WI38 (cell line): ENCODE measurements around the gene NFIX.

Source experiments
- H3K4me3 ChIP-seq: 2 replicates; pipeline ENCODE4 v1.5.1; 2011; ENCODE audit warnings: low read depth, mild to moderate bottlenecking, control low read depth, low read length
- TF ChIP-seq, protein P1 (sequence below): IDR thresholded peaks from 2 replicates; pipeline ENCODE4 v1.5.1; 2012; ENCODE audit warnings: low read depth, mild to moderate bottlenecking, control low read depth, low read length

NFIX gene

DNA sequence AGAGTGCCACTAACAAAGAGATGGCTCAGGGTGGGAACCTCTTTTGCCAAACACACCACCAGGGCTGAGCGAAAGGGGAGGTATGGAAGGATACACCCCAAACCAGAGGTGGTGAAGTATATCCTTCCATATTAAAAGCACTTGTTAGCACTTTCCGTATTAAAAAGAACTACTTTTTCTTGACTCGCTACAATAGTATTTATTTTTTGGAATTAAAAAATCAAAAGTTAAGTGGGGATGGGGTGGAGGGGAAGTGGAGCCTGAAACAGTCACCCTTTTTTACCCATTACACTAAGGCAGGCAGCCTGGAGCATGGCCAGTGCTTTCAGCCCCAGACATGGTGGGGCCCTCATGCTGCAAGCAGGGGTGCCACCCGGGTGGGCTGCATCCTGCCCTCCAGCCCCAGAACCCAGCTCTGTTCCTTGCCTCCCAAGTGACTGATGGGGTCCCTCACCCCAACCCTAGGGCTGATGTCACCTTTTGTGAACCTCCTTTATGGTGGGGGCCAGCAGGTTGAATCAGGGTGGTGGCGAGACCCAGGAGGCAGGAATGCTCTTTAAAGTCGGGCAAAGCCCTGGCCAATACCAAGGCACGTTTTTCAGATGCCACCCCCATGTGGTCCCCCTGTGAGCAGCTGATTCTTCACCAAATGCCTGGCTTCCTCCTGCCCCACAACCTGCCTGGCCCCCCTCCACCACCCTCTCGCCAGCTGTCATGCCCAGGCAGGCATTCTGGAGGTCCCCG, 76.3 kb downstream of the NFIX start:
- TF ChIP-seq, protein P1, sequence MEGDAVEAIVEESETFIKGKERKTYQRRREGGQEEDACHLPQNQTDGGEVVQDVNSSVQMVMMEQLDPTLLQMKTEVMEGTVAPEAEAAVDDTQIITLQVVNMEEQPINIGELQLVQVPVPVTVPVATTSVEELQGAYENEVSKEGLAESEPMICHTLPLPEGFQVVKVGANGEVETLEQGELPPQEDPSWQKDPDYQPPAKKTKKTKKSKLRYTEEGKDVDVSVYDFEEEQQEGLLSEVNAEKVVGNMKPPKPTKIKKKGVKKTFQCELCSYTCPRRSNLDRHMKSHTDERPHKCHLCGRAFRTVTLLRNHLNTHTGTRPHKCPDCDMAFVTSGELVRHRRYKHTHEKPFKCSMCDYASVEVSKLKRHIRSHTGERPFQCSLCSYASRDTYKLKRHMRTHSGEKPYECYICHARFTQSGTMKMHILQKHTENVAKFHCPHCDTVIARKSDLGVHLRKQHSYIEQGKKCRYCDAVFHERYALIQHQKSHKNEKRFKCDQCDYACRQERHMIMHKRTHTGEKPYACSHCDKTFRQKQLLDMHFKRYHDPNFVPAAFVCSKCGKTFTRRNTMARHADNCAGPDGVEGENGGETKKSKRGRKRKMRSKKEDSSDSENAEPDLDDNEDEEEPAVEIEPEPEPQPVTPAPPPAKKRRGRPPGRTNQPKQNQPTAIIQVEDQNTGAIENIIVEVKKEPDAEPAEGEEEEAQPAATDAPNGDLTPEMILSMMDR: no peak
- no peak overlapping the region for H3K4me3 ChIP-seq

DNA sequence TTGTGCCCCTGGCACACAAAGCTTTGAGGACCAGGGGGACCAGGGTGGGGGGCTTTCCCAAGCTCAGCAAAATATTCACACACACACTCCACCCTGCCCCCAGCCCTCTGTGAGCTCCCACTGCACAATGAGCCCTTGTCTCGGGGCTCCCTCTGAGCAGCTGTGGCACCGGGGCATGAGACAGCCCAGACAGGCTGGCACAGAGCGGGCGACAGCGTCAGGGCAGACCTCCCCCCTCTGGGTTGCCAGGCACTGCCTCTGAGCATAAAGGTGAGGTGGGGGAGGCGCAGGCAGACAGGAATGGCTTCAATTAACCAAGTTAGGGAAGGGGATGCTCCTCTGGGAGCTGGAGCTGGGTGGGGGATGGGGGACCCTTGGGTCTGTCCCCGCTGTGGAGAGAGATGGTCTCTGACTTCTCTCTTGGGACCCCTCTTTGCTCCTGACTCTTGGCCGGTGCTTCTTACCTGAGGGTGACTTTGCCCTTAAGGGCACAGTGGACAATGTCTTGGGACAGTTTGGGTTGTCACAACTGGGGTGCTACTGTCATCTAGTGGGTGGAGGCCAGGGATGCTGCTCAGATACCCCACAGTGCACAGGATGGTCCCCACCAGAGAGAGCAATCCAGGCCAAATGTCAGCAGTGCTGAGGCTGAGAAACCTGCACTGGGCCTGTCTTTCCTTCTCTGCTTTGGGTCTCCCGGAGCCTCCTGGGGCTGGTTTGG, 77.1 kb downstream of the NFIX start:
- TF ChIP-seq, protein P1: no peak
- no peak overlapping the region for H3K4me3 ChIP-seq

DNA sequence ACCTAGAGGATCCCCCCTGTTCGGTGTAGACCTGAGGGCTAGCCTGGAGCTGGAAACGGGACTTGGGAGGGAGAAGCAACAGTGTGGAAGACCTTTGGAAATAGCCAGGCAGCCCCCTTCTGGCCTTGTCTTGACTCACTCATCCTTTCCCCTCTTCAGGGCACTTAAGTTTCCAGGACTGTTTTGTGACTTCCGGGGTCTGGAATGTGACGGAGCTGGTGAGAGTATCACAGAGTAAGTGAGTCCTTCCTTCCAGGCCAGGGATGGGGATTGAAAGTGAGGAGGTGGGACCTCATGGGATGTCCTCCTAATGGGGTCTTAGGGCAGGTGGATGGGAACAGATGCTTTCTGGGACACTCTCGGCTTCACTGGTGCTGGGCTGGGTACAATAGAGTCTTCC, 78.0 kb downstream of the NFIX start:
- TF ChIP-seq, protein P1: no peak
- H3K4me3 ChIP-seq: no peak overlapping the region

DNA sequence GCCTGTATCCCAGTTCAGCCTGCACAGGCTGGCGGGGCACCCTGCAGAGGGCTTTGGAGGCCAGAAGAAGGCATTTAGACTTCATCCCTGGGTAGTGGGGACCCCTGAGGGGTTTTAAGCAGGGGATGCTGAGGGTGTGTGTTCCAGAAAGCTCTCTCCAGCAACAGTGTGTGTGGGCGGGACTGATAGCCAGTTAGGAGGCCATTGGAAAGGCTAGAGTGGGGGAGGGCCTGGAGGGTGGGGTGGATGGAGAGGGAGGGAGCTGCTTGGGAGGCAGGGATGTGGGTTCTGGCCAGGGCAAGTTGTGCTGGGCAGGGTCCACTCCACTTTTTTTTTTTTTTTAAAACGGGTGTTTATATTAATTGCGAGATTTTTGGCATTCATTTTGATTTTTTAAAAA, 79.1 kb downstream of the NFIX start:
- TF ChIP-seq, protein P1: no peak
- H3K4me3 ChIP-seq: no peak overlapping the region

DNA sequence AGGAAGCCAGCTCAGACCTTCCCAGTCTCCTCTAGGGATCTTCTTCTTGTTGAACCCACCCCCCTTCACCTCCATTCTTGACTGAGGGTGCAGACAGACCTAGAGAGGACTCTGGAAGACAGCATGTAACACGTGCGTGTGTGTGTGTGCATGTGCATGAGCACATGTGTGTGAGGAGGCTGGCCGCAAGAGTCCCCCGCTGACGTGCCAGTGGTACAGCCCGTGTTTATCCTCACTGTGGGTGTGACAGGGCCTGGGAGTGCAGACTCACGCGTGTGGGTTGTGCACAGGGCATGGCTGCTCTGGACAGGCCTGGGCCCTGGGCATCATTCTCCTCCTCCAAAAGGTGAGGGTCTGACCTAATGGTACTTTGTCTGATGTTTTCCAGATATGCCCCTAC, 81.0 kb downstream of the NFIX start:
- TF ChIP-seq, protein P1: no peak
- no peak overlapping the region for H3K4me3 ChIP-seq

DNA sequence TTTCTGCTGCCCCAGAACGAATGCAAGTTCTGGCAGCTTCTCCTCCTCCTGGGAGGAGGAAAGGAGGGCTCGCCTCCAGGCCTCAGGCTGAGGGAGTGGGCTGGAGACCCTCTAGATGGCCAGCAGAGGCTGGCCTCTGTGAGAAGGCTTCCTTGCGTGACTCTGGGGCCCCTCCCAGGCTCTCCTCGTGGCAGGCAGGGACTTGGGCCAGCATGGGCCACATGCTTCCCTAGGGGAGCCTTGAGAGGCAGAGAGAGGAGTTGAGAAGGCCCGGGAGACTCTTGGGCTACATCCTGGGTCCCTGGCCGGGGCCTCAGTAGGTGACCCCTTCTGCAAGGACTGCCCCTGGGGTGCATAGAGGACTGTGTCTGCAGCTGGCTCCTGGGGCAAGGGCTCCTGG, 81.5 kb downstream of the NFIX start:
- TF ChIP-seq, protein P1: no peak
- H3K4me3 ChIP-seq: no peak overlapping the region

DNA sequence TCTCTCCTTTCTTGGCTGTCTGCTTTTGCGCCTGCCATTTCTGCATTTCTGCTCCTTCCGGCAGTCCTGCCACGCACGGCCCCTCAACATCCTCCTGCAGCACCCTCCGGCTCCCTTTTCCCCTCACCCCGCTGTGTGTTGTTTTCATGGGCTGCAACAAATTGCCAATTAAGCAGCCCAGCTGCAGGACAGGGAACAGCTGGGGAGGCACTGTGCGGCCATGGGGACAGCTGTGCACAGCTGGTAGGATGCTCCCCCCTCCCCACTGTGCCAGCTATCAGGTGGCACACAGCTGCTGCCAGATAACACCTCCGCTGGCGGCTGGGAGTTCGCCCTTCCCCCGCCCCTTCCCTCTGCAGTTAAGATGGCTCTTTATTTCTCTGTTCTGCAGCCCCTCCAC, 82.0 kb downstream of the NFIX start:
- H3K4me3 ChIP-seq: no peak overlapping the region
- TF ChIP-seq, protein P1: no peak
